ENCODE data around the gene SUGP1.

GRCh38 chr19:19274146-19274545, 46.2 kb downstream of the SUGP1 start:
- no peak for TF ChIP-seq CTCF (IDR thresholded peaks at IDR 0.05)
- TF ChIP-seq POLR2A (IDR thresholded peaks at IDR 0.05): no peak

All from testis (tissue), 2 donors.